ENCODE measurements around the gene YTHDC1. TPM values are rescaled to one million over a fixed set of nuclear protein-coding genes. Genes with fewer than 3 reads are reported as not detected.
A peak's percentile ranks its signal among the peaks of the same experiment; 100 is the strongest.
"Not testable (repeated sequence)": the region's sequence is repeated elsewhere in the genome, so short reads cannot be mapped to it uniquely, and the experiment has no call there.

Gene YTHDC1
- 52.6 TPM for total RNA-seq

DNA sequence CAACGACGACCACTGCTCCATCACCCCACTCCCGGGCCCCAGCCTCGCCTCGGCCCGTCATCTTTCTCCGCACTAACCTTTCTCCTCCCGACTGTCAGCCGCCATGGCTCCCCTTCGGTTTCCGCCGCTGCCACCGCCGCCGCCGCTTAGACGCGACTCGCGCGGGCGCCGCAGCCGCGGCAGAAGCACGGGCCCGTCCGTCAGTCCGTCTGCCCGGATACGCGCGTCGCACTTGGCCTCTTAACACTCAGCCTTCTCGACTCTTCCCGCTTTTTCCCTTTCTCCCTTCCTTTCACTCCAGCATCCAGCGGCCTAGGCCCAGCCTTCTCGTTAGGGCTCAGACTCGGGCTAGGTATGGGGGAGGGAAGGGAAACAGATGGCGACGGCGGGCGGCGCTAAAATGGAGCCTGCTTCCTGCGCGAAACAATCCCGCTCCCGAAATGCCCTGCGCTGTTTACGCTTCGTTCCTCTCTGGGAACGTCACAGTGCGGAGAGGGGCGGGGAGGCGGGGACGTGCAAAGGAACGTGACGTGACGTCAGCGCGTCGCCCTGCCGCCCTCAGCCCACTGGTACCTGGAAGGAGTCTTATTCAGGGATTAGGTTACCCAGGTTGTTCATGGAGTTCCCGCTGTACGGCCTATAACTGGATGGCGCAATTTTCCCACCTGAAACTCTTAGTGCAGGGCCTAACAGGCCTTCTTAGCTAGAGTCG is at the start of gene YTHDC1:
Gene YTHDC1, minus strand, starts transcription at position 442 of the 712 bp plus-strand sequence. Its CDS starts 337 bp downstream, at position 105.
- ATAC-seq, result peak; percentile 98

DNA sequence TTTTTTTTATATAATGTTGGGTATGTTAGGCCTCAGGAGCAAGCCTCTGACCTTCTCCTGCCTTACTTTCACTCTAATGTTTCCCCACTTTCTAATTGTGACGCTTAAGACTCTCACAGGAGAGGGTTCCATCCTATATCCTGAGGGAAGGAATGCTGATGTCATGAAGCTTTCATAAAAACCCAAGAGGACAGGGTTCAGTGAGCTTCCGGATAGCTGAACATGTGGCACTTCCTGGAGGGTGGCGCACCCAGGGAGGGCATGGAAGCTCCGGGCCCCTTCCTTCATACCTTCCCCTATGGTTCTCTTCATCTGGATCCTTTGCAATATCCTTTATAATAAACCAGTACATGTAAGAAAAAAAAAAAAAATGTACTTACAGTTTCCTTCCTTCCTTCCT is 49.4 kb upstream of the YTHDC1 start:
- no peak for ATAC-seq

GRCh38 chr4:68396756-68397155 is 46.9 kb upstream of the YTHDC1 start:
- ATAC-seq, result no peak

- no peak for ATAC-seq
These were observed 41.5 kb upstream of the YTHDC1 start for GRCh38 chr4:68391436-68391835.

DNA sequence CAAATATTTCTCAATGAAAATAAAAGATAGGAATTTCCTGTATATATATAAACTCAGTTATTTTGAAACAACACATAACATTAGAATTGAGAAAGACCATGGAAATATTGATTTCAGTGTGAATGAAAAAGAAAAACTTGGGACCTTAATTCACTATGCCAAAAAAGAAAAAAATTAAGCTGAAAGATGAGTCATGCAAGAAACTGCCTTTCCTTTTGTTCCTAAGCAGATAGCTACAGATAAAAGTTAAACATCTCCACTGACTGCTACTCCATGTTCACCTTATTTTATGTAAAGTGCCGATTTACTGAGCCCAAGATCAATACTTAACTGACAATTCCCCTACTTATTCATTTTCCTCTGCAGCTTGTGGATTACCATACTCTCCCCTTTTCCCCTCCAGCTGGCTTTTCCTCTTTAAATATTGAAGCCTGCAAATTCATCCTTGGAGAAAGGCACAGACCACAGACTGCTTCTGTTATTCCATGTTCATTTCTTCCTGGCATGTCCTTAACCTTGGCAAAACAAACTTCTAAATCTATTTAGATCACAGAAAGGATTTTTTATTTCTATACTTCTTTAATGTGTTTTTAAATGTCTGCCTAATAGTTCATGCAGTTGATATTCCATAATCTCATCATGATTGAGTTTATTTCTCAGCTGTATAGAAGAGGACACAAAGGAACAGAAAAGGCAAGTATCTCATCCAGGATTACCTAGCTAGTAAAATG is 40.5 kb upstream of the YTHDC1 start:
- no peak for ATAC-seq

GRCh38 chr4:68389386-68389913 is 39.6 kb upstream of the YTHDC1 start:
- ATAC-seq, result not testable (repeated sequence)

- ATAC-seq, result no peak
These were observed 38.5 kb upstream of the YTHDC1 start for GRCh38 chr4:68388347-68388865.

GRCh38 chr4:68385267-68385666 is 35.4 kb upstream of the YTHDC1 start:
- no peak for ATAC-seq

- no peak for ATAC-seq
These were observed 33.2 kb upstream of the YTHDC1 start for GRCh38 chr4:68383115-68383514.

DNA sequence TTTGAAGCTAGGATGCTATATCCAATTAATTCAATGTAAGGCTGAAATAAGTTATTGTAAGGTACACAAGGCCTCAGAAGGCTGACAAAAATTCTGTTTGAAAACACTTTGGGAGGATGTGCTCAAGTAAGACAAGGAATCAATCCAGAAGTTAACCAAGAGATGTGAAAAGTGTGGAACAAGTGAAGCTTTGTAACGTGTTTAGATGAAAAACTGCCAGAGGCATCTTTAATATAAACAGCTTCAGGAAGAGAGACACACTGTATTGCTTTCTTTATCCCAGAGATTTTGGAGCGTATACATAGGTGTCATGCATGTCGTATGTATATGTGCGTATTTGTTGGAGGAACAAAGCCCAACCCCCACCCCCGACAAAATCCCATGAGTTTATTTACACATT is 28.3 kb upstream of the YTHDC1 start:
- no peak for ATAC-seq

- peak; percentile 83 for ATAC-seq
These were observed 26.0 kb upstream of the YTHDC1 start for GRCh38 chr4:68375667-68376559.

DNA sequence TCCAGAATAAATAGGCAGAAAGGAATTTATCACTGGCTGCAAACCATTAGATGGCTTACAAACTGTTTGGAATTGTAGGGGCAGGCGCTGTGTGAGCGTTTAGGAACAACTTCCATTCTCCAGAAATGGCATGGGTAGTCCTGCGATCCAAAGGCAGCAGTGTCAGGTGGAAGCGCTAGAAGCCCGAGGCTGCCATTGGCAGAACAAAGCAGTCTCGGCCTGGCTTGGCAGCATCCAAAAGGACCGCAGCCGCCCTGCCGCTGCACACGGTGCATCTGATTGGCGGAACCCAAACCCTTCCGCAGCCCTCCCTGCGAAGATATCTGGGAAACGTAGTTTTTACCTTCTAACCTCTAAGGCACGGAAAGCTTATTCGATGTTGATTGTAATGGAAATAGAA is 23.6 kb upstream of the YTHDC1 start:
- peak; percentile 84 for ATAC-seq

GRCh38 chr4:68372588-68372987 is 22.7 kb upstream of the YTHDC1 start:
- no peak for ATAC-seq

DNA sequence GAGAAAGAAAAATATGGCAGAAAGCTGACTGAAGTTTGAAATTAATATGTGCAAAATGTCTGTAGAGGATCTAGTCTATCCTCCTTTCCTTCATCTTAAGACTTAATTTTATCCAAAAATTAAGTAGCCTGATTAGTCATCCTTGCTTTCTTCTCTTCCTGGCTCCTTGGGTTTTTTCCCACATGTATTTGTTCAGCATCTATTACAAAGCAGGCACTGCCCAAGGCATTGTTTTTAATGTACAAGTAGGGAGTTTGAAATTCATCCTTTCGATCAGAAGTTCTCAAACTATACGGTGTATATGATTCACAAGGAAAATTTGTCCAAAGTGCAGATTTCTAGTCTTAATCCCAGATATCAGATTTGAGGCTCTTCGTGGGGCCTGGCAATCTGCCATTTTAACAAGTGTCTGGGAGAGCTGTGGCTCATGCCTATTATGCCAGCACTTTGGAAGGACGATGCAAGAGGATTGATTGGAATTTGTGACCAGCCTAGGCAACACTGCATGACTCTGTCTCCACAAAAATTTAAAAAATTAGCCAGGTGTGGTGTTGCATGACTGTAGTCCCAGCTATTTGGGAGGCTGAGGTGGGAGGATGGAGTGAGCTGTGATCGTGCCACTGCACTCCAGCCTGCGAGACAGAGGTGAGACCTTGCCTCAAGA is 19.4 kb upstream of the YTHDC1 start:
- peak; percentile 59 for ATAC-seq

GRCh38 chr4:68368691-68369131 is 18.8 kb upstream of the YTHDC1 start:
- ATAC-seq, result peak; percentile 84

DNA sequence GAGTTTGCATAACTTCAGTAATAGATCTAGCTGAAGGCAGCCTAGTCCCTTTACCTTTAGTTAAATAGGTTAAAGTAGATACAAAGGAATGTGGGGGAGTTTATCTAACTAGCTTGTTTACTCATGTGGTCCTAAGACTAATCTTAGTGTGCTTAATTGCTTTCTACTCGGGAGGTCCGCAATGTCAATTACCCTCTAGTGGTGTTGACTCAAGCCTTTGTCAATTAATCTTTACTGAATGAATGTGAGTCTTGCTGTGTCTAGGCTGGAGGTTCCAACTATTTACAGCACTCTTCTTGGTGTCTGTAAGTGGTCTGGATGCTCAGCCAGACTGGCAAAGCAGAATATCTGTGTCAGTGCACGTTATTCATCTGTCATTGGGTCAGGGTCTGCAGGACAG is 17.9 kb upstream of the YTHDC1 start:
- ATAC-seq, result no peak

- no peak for ATAC-seq
These were observed 16.7 kb upstream of the YTHDC1 start for GRCh38 chr4:68366600-68366999.

GRCh38 chr4:68365068-68365467 is 15.2 kb upstream of the YTHDC1 start:
- no peak for ATAC-seq

DNA sequence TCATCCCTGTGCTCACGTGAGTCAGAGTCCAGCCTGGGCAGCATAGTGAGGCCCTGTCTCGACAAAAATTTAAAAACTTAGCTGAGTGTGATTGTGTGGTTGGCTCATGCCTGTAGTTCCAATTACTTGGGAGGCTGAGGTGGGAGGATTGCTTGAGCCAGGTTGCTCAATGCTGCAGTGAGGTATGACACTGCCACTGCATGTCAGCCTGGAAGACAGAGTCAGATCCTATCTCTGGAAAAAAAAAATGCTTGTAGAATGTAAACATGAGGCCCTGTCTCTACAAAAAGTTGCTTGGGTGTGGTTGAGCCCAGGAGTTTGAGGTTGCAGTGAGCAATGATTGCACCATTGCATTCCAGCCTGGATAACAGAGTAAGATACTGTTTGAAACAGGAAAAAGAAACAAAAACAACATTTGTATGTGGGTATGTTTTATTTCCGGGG is 11.3 kb upstream of the YTHDC1 start:
- peak; percentile 87 for ATAC-seq

GRCh38 chr4:68360231-68360968 is 10.5 kb upstream of the YTHDC1 start:
- ATAC-seq, result no peak

DNA sequence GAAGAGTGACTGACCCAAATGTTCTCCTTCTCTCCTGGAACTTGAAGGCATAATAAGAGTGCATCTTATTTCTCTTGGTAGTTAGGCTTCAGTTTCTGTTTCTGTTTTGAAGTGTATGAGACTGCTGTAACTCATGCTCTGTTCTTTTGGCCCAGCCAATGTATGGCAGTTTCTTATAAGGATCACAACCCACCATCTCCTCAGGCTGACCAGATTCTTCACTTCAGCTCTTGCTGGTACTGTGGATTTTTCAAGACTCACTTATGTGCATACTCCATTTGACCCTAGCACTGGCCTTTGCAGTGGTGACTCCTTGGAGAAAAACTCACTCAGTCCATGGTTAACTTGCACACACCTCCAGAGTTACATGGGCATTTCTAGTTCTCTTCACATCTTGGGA is 9.6 kb upstream of the YTHDC1 start:
- ATAC-seq, result no peak

Data from esophagus mucosa (tissue), 1 donor.